GM21528 (cell line): Measurements from ENCODE around the gene GALNT2.

Source experiments
- ATAC-seq: cut with Tn5 transposase; IDR thresholded peaks from one replicate; pipeline ENCODE4 v1.9.1; 2021; ENCODE audit warnings: mild to moderate bottlenecking, moderate library complexity; ENCODE audit not compliant: unreplicated experiment, low FRiP score

Gene GALNT2

GRCh38 chr1:230220478-230220877, 153.4 kb downstream of the GALNT2 start:
- no peak for ATAC-seq

- no peak for ATAC-seq
Observed at GRCh38 chr1:230220907-230221306, 153.9 kb downstream of the GALNT2 start.

- no peak for ATAC-seq
Observed at GRCh38 chr1:230222678-230223077, 155.6 kb downstream of the GALNT2 start.

GRCh38 chr1:230224101-230224960, 157.3 kb downstream of the GALNT2 start:
- ATAC-seq = no peak

- ATAC-seq = no peak
Observed at GRCh38 chr1:230226007-230226800, 159.2 kb downstream of the GALNT2 start.

- ATAC-seq = no peak
Observed at GRCh38 chr1:230226814-230227213, 159.8 kb downstream of the GALNT2 start.

- no peak for ATAC-seq
Observed at GRCh38 chr1:230228236-230228897, 161.3 kb downstream of the GALNT2 start.

GRCh38 chr1:230230273-230230672, 163.2 kb downstream of the GALNT2 start:
- ATAC-seq = no peak

- no peak for ATAC-seq
Observed at GRCh38 chr1:230230948-230231773, 164.1 kb downstream of the GALNT2 start.

GRCh38 chr1:230231774-230232145, 164.7 kb downstream of the GALNT2 start:
- ATAC-seq = no peak

- no peak for ATAC-seq
Observed at GRCh38 chr1:230232371-230232771, 165.3 kb downstream of the GALNT2 start.

- ATAC-seq = no peak
Observed at GRCh38 chr1:230233786-230234185, 166.7 kb downstream of the GALNT2 start.

- ATAC-seq = no peak
Observed at GRCh38 chr1:230235876-230236275, 168.8 kb downstream of the GALNT2 start.

- ATAC-seq = no peak
Observed at GRCh38 chr1:230236301-230237008, 169.4 kb downstream of the GALNT2 start.

- no peak for ATAC-seq
Observed at GRCh38 chr1:230237009-230237370, 170.0 kb downstream of the GALNT2 start.

- ATAC-seq = no peak
Observed at GRCh38 chr1:230237805-230238204, 170.8 kb downstream of the GALNT2 start.

- ATAC-seq = no peak
Observed at GRCh38 chr1:230240446-230241086, 173.5 kb downstream of the GALNT2 start.

GRCh38 chr1:230242326-230242725, 175.3 kb downstream of the GALNT2 start:
- ATAC-seq = no peak

- ATAC-seq = no peak
Observed at GRCh38 chr1:230243146-230243545, 176.1 kb downstream of the GALNT2 start.
